ENCODE results near the gene NUDT13. TPM values are rescaled to one million over a fixed set of nuclear protein-coding genes. Genes with fewer than 3 reads are reported as not detected.
"Not testable (repeated sequence)": the region's sequence is repeated elsewhere in the genome, so short reads cannot be mapped to it uniquely, and the experiment has no call there.

NUDT13 gene
- total RNA-seq, 1 donor = 1.8 TPM

DNA sequence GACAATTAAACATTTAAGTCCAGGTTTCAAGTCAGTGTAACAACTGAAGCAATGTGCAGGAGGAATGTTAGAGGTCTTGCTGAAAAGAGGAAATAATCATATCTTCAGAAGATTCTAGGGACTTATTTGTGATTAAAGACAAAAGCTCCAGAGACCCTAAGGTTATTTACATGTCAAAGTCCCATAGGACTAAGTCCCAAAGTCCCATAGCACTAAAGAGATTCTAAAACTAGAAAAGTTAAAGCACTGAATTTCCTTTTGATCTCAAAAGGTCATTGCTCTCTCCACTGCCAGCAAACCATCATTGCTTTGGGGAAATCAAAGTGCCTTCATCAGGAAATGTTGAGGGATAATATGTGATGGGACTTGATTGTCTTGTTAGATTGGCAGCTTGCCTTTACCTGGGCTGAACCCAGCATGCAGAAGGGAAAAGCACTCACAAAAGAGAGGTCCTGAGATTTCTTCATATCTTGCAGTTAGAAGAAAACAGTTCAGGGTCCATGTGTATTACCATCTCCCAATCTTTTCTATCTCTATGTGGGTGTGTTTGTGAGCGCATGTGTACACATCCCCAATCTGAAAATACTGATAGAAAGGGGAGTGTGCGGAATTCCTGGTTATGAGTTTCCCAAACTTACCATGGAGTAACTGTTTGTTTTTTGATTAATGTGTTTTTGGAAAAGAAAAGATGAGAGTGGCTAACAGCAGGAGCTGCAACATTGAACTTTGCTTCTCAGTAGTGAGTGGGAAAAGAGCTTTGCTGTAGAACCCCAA is 21.8 kb downstream of the NUDT13 start:
- TF ChIP-seq, protein P1, sequence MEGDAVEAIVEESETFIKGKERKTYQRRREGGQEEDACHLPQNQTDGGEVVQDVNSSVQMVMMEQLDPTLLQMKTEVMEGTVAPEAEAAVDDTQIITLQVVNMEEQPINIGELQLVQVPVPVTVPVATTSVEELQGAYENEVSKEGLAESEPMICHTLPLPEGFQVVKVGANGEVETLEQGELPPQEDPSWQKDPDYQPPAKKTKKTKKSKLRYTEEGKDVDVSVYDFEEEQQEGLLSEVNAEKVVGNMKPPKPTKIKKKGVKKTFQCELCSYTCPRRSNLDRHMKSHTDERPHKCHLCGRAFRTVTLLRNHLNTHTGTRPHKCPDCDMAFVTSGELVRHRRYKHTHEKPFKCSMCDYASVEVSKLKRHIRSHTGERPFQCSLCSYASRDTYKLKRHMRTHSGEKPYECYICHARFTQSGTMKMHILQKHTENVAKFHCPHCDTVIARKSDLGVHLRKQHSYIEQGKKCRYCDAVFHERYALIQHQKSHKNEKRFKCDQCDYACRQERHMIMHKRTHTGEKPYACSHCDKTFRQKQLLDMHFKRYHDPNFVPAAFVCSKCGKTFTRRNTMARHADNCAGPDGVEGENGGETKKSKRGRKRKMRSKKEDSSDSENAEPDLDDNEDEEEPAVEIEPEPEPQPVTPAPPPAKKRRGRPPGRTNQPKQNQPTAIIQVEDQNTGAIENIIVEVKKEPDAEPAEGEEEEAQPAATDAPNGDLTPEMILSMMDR (IDR thresholded peaks at IDR 0.05; ENCODE audit: insufficient read depth, low read length) = no peak
- no peak overlapping the region for H3K4me3 ChIP-seq (ENCODE audit: low read depth, low read length)
- no peak for DNase-seq (ENCODE audit: low read depth)

DNA sequence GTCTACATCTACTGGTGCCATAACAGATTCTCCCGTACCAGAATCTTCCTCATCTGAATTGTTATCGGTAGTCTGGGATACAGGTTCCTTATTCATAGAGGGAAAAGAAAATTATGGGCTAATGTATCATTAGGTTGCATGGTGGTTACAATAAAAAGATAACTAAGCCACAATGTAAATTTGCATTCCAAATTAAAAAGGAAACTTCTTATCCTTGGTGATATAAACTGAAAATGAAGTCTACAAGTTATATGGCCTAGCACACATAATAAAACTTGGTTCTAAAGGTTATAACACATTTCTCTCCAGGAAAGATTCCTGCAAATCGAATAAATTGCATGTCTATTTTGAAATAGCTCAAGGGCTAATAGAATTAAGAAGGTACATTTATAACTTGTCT is 24.5 kb downstream of the NUDT13 start:
- TF ChIP-seq, protein P1 (IDR thresholded peaks at IDR 0.05; ENCODE audit: insufficient read depth, low read length) = no peak
- DNase-seq (ENCODE audit: low read depth) = no peak

DNA sequence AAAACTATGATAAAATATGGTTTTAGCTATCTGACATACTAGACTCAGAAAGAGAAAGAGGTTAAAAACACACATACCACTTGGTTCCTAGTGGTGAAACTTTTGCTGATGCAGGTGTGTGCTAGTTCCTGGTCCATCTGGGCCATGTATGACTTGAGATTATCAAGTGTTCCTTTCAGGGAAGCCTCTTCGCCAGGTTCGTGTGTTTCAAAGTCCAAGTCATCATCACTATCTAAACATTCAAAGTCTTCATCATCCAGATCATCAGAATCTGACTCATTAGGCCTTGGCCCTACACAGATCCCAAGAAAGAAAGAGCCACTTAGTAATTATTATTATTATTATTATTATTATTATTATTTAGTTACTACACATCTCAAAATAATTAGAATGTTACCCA is 26.4 kb downstream of the NUDT13 start:
- TF ChIP-seq, protein P1 (IDR thresholded peaks at IDR 0.05; ENCODE audit: insufficient read depth, low read length) = no peak
- DNase-seq (ENCODE audit: low read depth) = no peak
- H3K4me3 ChIP-seq (ENCODE audit: low read depth, low read length) = no peak overlapping the region

More for the DNA sequence above, 24.5 kb downstream of the NUDT13 start:
- no peak overlapping the region for H3K4me3 ChIP-seq (ENCODE audit: low read depth, low read length)

DNA sequence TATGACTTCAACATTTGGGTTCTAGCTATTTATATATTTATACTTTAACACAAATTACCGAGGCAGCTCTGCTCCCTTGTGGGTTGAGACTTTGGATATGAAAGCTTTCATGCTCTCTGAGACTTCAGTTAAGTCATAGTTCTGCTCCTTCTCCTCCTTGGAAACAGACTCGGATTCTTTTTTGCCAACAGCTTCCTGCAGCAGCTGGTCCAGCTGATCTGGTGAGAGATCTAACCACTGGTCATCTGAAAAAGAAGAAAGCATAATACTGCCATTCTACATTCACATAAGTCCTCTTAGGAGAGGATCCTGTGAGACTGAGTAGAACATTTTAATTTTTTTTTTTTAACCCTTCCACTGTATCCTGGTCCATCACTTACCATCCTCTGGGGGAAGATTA is 29.0 kb downstream of the NUDT13 start:
- H3K4me3 ChIP-seq (ENCODE audit: low read depth, low read length) = no peak overlapping the region
- TF ChIP-seq, protein P1 (IDR thresholded peaks at IDR 0.05; ENCODE audit: insufficient read depth, low read length) = no peak
- DNase-seq (ENCODE audit: low read depth) = no peak

DNA sequence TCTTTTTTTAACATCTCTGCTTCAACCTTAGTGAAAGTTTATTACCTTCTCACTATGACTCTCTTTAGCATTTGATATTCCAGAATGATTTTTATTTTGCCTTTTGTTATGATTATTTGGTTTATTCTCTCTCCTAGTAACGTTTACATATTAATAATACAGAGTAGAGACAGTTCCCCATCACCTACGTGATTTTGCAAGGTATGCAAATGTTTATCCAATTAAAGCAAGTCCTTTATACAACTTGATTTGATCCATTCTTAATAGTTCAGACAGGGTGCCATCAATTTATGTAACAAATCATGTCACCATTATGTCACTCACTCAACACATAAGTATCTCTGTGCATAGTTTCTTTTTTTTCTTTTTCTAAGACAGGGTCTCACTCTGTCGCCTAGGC is 31.3 kb downstream of the NUDT13 start:
- H3K4me3 ChIP-seq (ENCODE audit: low read depth, low read length) = no peak overlapping the region

DNA sequence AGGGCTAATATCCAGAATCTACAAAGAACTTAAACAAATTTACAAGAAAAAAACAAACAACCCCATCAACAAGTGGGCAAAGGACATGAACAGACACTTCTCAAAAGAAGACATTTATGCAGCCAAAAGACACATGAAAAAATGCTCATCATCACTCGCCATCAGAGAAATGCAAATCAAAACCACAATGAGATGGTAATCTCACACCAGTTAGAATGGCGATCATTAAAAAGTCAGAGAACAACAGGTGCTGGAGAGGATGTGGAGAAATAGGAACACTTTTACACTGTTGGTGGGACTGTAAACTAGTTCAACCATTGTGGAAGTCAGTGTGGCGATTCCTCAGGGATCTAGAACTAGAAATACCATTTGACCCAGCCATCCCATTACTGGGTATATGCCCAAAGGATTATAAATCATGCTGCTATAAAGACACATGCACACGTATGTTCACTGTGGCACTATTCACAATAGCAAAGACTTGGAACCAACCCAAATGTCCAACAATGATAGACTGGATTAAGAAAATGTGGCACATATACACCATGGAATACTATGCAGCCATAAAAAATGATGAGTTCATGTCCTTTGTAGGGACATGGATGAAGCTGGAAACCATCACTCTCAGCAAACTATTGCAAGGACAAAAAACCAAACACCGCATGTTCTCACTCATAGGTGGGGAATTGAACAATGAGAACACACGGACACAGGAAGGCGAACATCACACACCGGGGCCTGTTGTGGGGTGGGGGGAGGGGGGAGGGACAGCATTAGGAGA is 40.6 kb downstream of the NUDT13 start:
- not testable (repeated sequence) for H3K4me3 ChIP-seq (ENCODE audit: low read depth, low read length); DNase-seq (ENCODE audit: low read depth)

More for the DNA sequence above, 31.3 kb downstream of the NUDT13 start:
- TF ChIP-seq, protein P1 (IDR thresholded peaks at IDR 0.05; ENCODE audit: insufficient read depth, low read length) = no peak
- DNase-seq (ENCODE audit: low read depth) = no peak

DNA sequence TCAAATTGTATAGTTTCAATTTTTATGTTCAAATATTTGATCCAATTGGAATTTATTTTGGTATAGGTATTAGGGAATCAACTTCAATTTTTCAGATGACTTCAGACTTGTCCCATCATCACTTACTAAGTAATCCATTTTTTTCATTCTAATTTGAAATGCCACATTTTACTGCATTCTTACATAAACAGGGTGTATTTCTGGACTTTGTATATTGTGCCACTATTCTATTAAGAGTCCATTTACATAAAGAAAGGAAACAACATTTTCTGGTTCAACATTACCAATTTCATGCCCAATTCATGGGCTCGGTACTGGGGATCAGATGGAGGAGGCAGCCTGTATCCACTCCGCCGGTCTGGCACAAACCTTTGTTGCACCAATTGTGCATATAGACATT is 41.8 kb downstream of the NUDT13 start:
- TF ChIP-seq, protein P1 (IDR thresholded peaks at IDR 0.05; ENCODE audit: insufficient read depth, low read length) = no peak
- no peak for DNase-seq (ENCODE audit: low read depth)
- H3K4me3 ChIP-seq (ENCODE audit: low read depth, low read length) = no peak overlapping the region

Data from fibroblast of the aortic adventitia (primary cell).